Measurements from ENCODE around the gene SRRM4.

- TF ChIP-seq CTCF (IDR thresholded peaks at IDR 0.05; ENCODE audit: poor library complexity, severe bottlenecking) (no peak), POLR2AphosphoS5 (IDR thresholded peaks at IDR 0.05) (no peak), SMC3 (conservative IDR thresholded peaks at IDR 0.05; ENCODE audit: poor library complexity) (no peak), EZH2 (IDR thresholded peaks at IDR 0.05; ENCODE audit: borderline replicate concordance, insufficient read depth, low read length, poor library complexity, severe bottlenecking) (no peak), RAD21 (conservative IDR thresholded peaks at IDR 0.05) (no peak), TAF1 (IDR thresholded peaks at IDR 0.05; ENCODE audit: low read depth) (no peak), MXI1 (conservative IDR thresholded peaks at IDR 0.05; ENCODE audit: poor library complexity, severe bottlenecking) (no peak), REST (IDR thresholded peaks at IDR 0.05; ENCODE audit: borderline replicate concordance) (no peak), EP300 (conservative IDR thresholded peaks at IDR 0.05; ENCODE audit: poor library complexity, severe bottlenecking) (no peak)
Measured at GRCh38 chr12:118960865-118961264, 20.5 kb upstream of the SRRM4 start.
